Activated CD8-positive, alpha-beta T cell treated with anti-CD3 and anti-CD28 coated beads, Interleukin-2, amount 10 ng/mL, durations not matched to agents 7 days and 5 days (primary cell): ENCODE results near the gene SLC4A2. TPM values are rescaled to one million over a fixed set of nuclear protein-coding genes. Genes with fewer than 3 reads are reported as not detected.
"Not testable (repeated sequence)": the region's sequence is repeated elsewhere in the genome, so short reads cannot be mapped to it uniquely, and the experiment has no call there.

ENCODE experiments used
- ATAC-seq: fragments of 150-1000 bp; cut with Tn5 transposase; one replicate; pipeline ENCODE4 v1.10.0; 2021; ENCODE audit warnings: moderate library complexity
- CTCF ChIA-PET: fragments of 350-600 bp; sonication (Branson Sonifier 250); formaldehyde crosslinking; loops from one replicate; lab custom pipeline; 2021; ENCODE audit warnings: antibody characterized with exemption; lab: Charles Lee
- POLR2A ChIA-PET: fragments of 350-600 bp; sonication (Branson Sonifier 250); formaldehyde crosslinking; loops from one replicate; lab custom pipeline; 2021; ENCODE audit warnings: antibody characterized with exemption; lab: Charles Lee
- DNase-seq: peaks from one replicate; pipeline ENCODE4 v3.0.0-alpha.2; 2020
- H3K27ac Mint-ChIP-seq: one replicate; pipeline ENCODE4 v1.8.0; 2021; ENCODE audit warnings: mild to moderate bottlenecking, mixed read lengths
- H3K27me3 Mint-ChIP-seq: one replicate; pipeline ENCODE4 v1.8.0; 2021; ENCODE audit warnings: low read depth, mixed read lengths
- H3K36me3 Mint-ChIP-seq: one replicate; pipeline ENCODE4 v1.8.0; 2021; ENCODE audit warnings: low read depth, mixed read lengths
- H3K4me1 Mint-ChIP-seq: one replicate; pipeline ENCODE4 v1.8.0; 2021; ENCODE audit warnings: low read depth, mixed read lengths
- H3K4me3 Mint-ChIP-seq: one replicate; pipeline ENCODE4 v1.8.0; 2021; ENCODE audit warnings: mild to moderate bottlenecking, mixed read lengths
- H3K9me3 Mint-ChIP-seq: one replicate; pipeline ENCODE4 v1.8.0; 2022; ENCODE audit warnings: mixed read lengths; ENCODE audit not compliant: insufficient read depth
- total RNA-seq, 2 experiments: library from RNA; stranded (reverse); gene quantifications; one replicate each; pipeline ENCODE4 v1.2.3, GENCODE V29; 2021

Gene SLC4A2
- total RNA-seq, 2 experiments from 2014 or later = 107 to 112 TPM

GRCh38 chr7:151025924-151026671 is 33.3 kb upstream of the SLC4A2 start:
- DNase-seq = no peak
- CTCF ChIA-PET = interaction anchor here (0.6 to 2.1 kb wide), 4 partner anchors 8 to 85 kb away, joined by 4 to 7 read pairs (median 6); no protein-coding TSS in a partner anchor

GRCh38 chr7:151026771-151027727 is 32.3 kb upstream of the SLC4A2 start:
- Mint-ChIP-seq H3K4me1 (peaks cover 21% of the 10 kb centered on the region), H3K4me3 (peak overlapping the region; percentile 94), H3K27ac (peak overlapping the region; percentile 96), H3K36me3 (peaks cover 12% of the 10 kb centered on the region)
- ChIA-PET POLR2A (interaction anchor here (1.5 kb wide), 1 partner anchor 32 kb away, joined by 5 read pairs; the partner anchor contains the start of gene SLC4A2), CTCF (interaction anchor here (1.1 to 3.2 kb wide), 10 partner anchors 8 to 272 kb away, joined by 3 to 53 read pairs (median 6); no protein-coding TSS in a partner anchor)
- H3K9me3 Mint-ChIP-seq, H3K27me3 Mint-ChIP-seq, DNase-seq, ATAC-seq: not testable (repeated sequence)

More at GRCh38 chr7:151025924-151026671, 33.3 kb upstream of the SLC4A2 start:
- ATAC-seq = no peak
- Mint-ChIP-seq H3K4me1 (peaks cover 21% of the 10 kb centered on the region), H3K9me3 (no peaks in the 10 kb centered on the region), H3K27ac (no peak overlapping the region), H3K4me3 (no peak overlapping the region), H3K27me3 (peaks cover 8% of the 10 kb centered on the region), H3K36me3 (peaks cover 4% of the 10 kb centered on the region)
- POLR2A ChIA-PET = no interaction called here

GRCh38 chr7:151027728-151028130 is 31.7 kb upstream of the SLC4A2 start:
- Mint-ChIP-seq H3K27ac (peak overlapping the region; percentile 96), H3K4me1 (peaks cover 21% of the 10 kb centered on the region), H3K36me3 (peaks cover 12% of the 10 kb centered on the region), H3K4me3 (peak overlapping the region; percentile 94)
- DNase-seq, ATAC-seq, H3K27me3 Mint-ChIP-seq, H3K9me3 Mint-ChIP-seq: not testable (repeated sequence)
- POLR2A ChIA-PET = interaction anchor here (0.7 to 1.5 kb wide), 6 partner anchors 9 to 313 kb away, joined by 3 to 10 read pairs (median 3); partner anchors contain the start of gene SLC4A2
- CTCF ChIA-PET = interaction anchor here (0.9 to 3.2 kb wide), 18 partner anchors 9 to 273 kb away, joined by 3 to 53 read pairs (median 5); partner anchors contain the start of gene SLC4A2

- Mint-ChIP-seq H3K36me3 (peaks cover 12% of the 10 kb centered on the region), H3K4me1 (peaks cover 21% of the 10 kb centered on the region), H3K27me3 (peaks cover 4% of the 10 kb centered on the region), H3K4me3 (peak within 1 kb of the TSS; percentile 94), H3K27ac (peak within 1 kb of the TSS; percentile 96), H3K9me3 (no peaks in the 10 kb centered on the region)
- peak; percentile 99 for DNase-seq
- POLR2A ChIA-PET = interaction anchor here (0.7 to 1.5 kb wide), 6 partner anchors 9 to 312 kb away, joined by 3 to 10 read pairs (median 3); partner anchors contain the start of gene SLC4A2
- CTCF ChIA-PET = interaction anchor here (0.9 to 3.2 kb wide), 20 partner anchors 9 to 273 kb away, joined by 3 to 53 read pairs (median 5); partner anchors contain the start of genes NOS3 and SLC4A2
- peak; percentile 98 for ATAC-seq
These were observed 31.1 kb upstream of the SLC4A2 start, which contains the start of gene ABCB8 for GRCh38 chr7:151028131-151028947. Gene ABCB8, plus strand, starts transcription at chr7:151028450. Its CDS starts 66 bp downstream, at chr7:151028516.

GRCh38 chr7:151028948-151029501 is 30.4 kb upstream of the SLC4A2 start:
- Mint-ChIP-seq H3K4me3 (peak overlapping the region; percentile 94), H3K27me3 (peaks cover 4% of the 10 kb centered on the region), H3K4me1 (peaks cover 21% of the 10 kb centered on the region), H3K36me3 (peaks cover 12% of the 10 kb centered on the region), H3K9me3 (no peaks in the 10 kb centered on the region), H3K27ac (peak overlapping the region; percentile 96)
- no peak for ATAC-seq
- POLR2A ChIA-PET = interaction anchor here (1.3 to 1.5 kb wide), 3 partner anchors 10 to 30 kb away, joined by 3 to 10 read pairs (median 5); partner anchors contain the start of gene SLC4A2
- DNase-seq = no peak
- CTCF ChIA-PET = interaction anchor here (1.1 to 3.2 kb wide), 14 partner anchors 10 to 274 kb away, joined by 3 to 53 read pairs (median 6); partner anchors contain the start of genes NOS3 and SLC4A2

GRCh38 chr7:151031011-151031410 is 28.4 kb upstream of the SLC4A2 start:
- Mint-ChIP-seq H3K36me3 (peaks cover 15% of the 10 kb centered on the region), H3K9me3 (no peaks in the 10 kb centered on the region), H3K4me3 (no peak overlapping the region), H3K27ac (no peak overlapping the region), H3K4me1 (peaks cover 21% of the 10 kb centered on the region), H3K27me3 (peaks cover 2% of the 10 kb centered on the region)
- CTCF ChIA-PET = interaction anchor here (0.7 kb wide), 1 partner anchor 12 kb away, joined by 3 read pairs; no protein-coding TSS in a partner anchor
- DNase-seq (no peak), ATAC-seq (no peak)
- POLR2A ChIA-PET = no interaction called here

- CTCF ChIA-PET = interaction anchor here (0.6 to 1.2 kb wide), 2 partner anchors 14 to 78 kb away, joined by 3 read pairs; no protein-coding TSS in a partner anchor
- Mint-ChIP-seq H3K27me3 (no peaks in the 10 kb centered on the region), H3K4me3 (no peak overlapping the region), H3K9me3 (no peaks in the 10 kb centered on the region), H3K36me3 (peaks cover 22% of the 10 kb centered on the region), H3K4me1 (peaks cover 11% of the 10 kb centered on the region), H3K27ac (no peak overlapping the region)
- DNase-seq (no peak), ATAC-seq (no peak)
- POLR2A ChIA-PET = interaction anchor here (1.0 kb wide), 1 partner anchor 47 kb away, joined by 3 read pairs; the partner anchor contains the start of gene FASTK
These were observed 26.2 kb upstream of the SLC4A2 start for GRCh38 chr7:151032936-151033863.

- DNase-seq = no peak
- H3K4me3 Mint-ChIP-seq = no peak overlapping the region
- CTCF ChIA-PET = no interaction called here
- no peak overlapping the region for H3K27ac Mint-ChIP-seq
- peaks cover 19% of the 10 kb centered on the region for H3K36me3 Mint-ChIP-seq
- H3K9me3 Mint-ChIP-seq = no peaks in the 10 kb centered on the region
- POLR2A ChIA-PET = no interaction called here
- ATAC-seq = no peak
- H3K4me1 Mint-ChIP-seq = peaks cover 11% of the 10 kb centered on the region
- H3K27me3 Mint-ChIP-seq = no peaks in the 10 kb centered on the region
These were observed 25.5 kb upstream of the SLC4A2 start for GRCh38 chr7:151033864-151034249.

GRCh38 chr7:151034312-151035025 is 24.9 kb upstream of the SLC4A2 start:
- Mint-ChIP-seq H3K9me3 (no peaks in the 10 kb centered on the region), H3K27ac (no peak overlapping the region), H3K4me3 (no peak overlapping the region), H3K36me3 (peaks cover 18% of the 10 kb centered on the region), H3K27me3 (no peaks in the 10 kb centered on the region), H3K4me1 (peaks cover 13% of the 10 kb centered on the region)
- ChIA-PET CTCF (no interaction called here), POLR2A (no interaction called here)
- ATAC-seq (no peak), DNase-seq (no peak)
